Activated T-helper 9 cell treated with anti-CD3 and anti-CD28 coated beads, Interleukin-2, amount 50 U/mL, for 16 hours (primary cell): ENCODE data around the gene PATE4.

Source experiments
- DNase-seq: peaks from one replicate; pipeline ENCODE4 v3.0.0-alpha.2; 2020; ENCODE audit warnings: low read depth

Gene PATE4

GRCh38 chr11:125887373-125888324 lies 54.5 kb downstream of the PATE4 start, which contains the start of gene HYLS1:
HYLS1 (plus strand) TSS chr11:125887668; CDS start chr11:125899369, 11,701 bp downstream.
- peak; percentile 95 for DNase-seq
